HepG2 (cell line): Measurements from ENCODE around the gene DAPK1. TPM values are rescaled to one million over a fixed set of nuclear protein-coding genes. Genes with fewer than 3 reads are reported as not detected.

Experiments used
- ATAC-seq: fragments of 200-7000 bp; cut with Tn5 transposase; 3 replicates; pipeline ENCODE4 v1.9.1; 2020; ENCODE audit warnings: mild to moderate bottlenecking, moderate library complexity
- BruUV-seq: library from RNA; stranded (reverse); fragments of 400-500 nt; replicated peaks from 2 replicates; lab custom pipeline; 2021; lab: Mats Ljungman, UMichigan
- CTCF ChIA-PET: fragments of 300-600 bp; formaldehyde crosslinking; extraction: SDS; loops from one replicate; lab custom pipeline; 2021; ENCODE audit warnings: low total read pairs, inconsistent platforms, low intra/inter-chr PET ratio; lab: Yijun Ruan, JAX
- POLR2A ChIA-PET: fragments of 350-600 bp; sonication (Branson Sonifier 250); formaldehyde crosslinking; loops from one replicate; lab custom pipeline; 2020; ENCODE audit warnings: antibody characterized with exemption, inconsistent platforms; lab: Yijun Ruan, JAX
- DNase-seq: peaks from one replicate; pipeline ENCODE4 v3.0.0-alpha.2; 2015; ENCODE audit warnings: low spot score
- FAIRE-seq: peaks from 3 replicates; lab custom pipeline; 2011; peaks lifted over from hg19 to GRCh38; lab: Jason Lieb, UNC
- H2AFZ ChIP-seq: one replicate; pipeline ENCODE4 v1.6.1; 2011; ENCODE audit warnings: low read length, inconsistent platforms
- H3K27ac ChIP-seq: fragments of 300-600 bp; 3 replicates; pipeline ENCODE4 v1.8.0; 2011; ENCODE audit warnings: mixed run types, mild to moderate bottlenecking, mixed read lengths, low read length, inconsistent platforms; ENCODE audit not compliant: insufficient read depth; ENCODE audit errors: extremely low read length
- H3K27me3 ChIP-seq, 2 experiments: fragments of 200-600 bp in 1 of 2; 2 replicates in 1 of 2; 3 replicates in 1 of 2; pipeline versions ENCODE4 v1.6.0 to v1.8.0; 2011; ENCODE audit warnings: low read length in 2 of 2, mild to moderate bottlenecking in 2 of 2, moderate library complexity in 2 of 2, inconsistent platforms in 1 of 2; ENCODE audit not compliant: insufficient read depth in 2 of 2, control insufficient read depth in 1 of 2
- H3K36me3 ChIP-seq, 2 experiments: fragments of 200-600 bp in 1 of 2; replicated peaks in 1 of 2; 2 replicates in 1 of 2; 3 replicates in 1 of 2; pipeline versions ENCODE4 v1.5.1 to v1.8.0; 2011; ENCODE audit warnings: low read length in 2 of 2, inconsistent platforms in 1 of 2; ENCODE audit not compliant: insufficient read depth in 2 of 2, control insufficient read depth in 1 of 2
- H3K4me1 ChIP-seq: 2 replicates; pipeline ENCODE4 v1.5.1; 2012; ENCODE audit warnings: low read length, inconsistent platforms; ENCODE audit not compliant: insufficient read depth
- H3K4me2 ChIP-seq: 2 replicates; pipeline ENCODE4 v1.6.0; 2011; ENCODE audit warnings: low read depth, low read length, inconsistent platforms
- H3K4me3 ChIP-seq, 3 experiments: fragments of 200-600 bp in 1 of 3; sonication (generic), shearing (Covaris generic) in 1 of 3; replicated peaks in 1 of 3; 2 replicates each; pipeline ENCODE4 v1.5.1; 2011 to 2016; ENCODE audit warnings: low read length in 3 of 3, inconsistent platforms in 2 of 3, low read depth in 2 of 3, mild to moderate bottlenecking in 2 of 3, control low read depth in 1 of 3, mixed read lengths in 1 of 3; ENCODE audit not compliant: insufficient read depth in 1 of 3
- H3K79me2 ChIP-seq: one replicate; pipeline ENCODE4 v1.6.1; 2011; ENCODE audit warnings: low read length, inconsistent platforms; ENCODE audit not compliant: insufficient read depth
- H3K9ac ChIP-seq: 2 replicates; pipeline ENCODE4 v1.6.0; 2011; ENCODE audit warnings: mild to moderate bottlenecking, low read depth, low read length, inconsistent platforms; ENCODE audit not compliant: insufficient read depth
- H3K9me3 ChIP-seq: 2 replicates; pipeline ENCODE4 v1.5.1; 2012; ENCODE audit warnings: mild to moderate bottlenecking, low read length
- H4K20me1 ChIP-seq: 2 replicates; pipeline ENCODE4 v1.6.0; 2011; ENCODE audit warnings: inconsistent platforms, mild to moderate bottlenecking, low read length, moderate library complexity; ENCODE audit not compliant: insufficient read depth
- ATF1 ChIP-seq: IDR thresholded peaks from 2 replicates; pipeline ENCODE4 v1.6.1; 2016; ENCODE audit warnings: mild to moderate bottlenecking, control low read depth
- ATF4 ChIP-seq, 2 experiments: fragments of 450-650 bp in 1 of 2; sonication (generic) in 1 of 2; formaldehyde crosslinking; IDR thresholded peaks; 2 replicates each; pipeline versions ENCODE4 v1.5.0 to v1.8.0; 2020 to 2022; ENCODE audit warnings: mild to moderate bottlenecking in 1 of 2, missing genetic modification reagents in 1 of 2
- CC2D1A ChIP-seq: sonication (generic); formaldehyde crosslinking; IDR thresholded peaks from 2 replicates; pipeline ENCODE4 v1.8.1; 2023; ENCODE audit warnings: mild to moderate bottlenecking, missing genetic modification reagents
- GPN1 ChIP-seq: sonication (generic); formaldehyde crosslinking; IDR thresholded peaks from 2 replicates; pipeline ENCODE4 v1.5.1; 2020; ENCODE audit warnings: missing genetic modification reagents, borderline replicate concordance
- KMT2B ChIP-seq: IDR thresholded peaks from 2 replicates; pipeline ENCODE4 v1.6.1; 2016; ENCODE audit warnings: missing genetic modification reagents, missing compliant biosample characterization
- RNF2 ChIP-seq: fragments of 450-650 bp; conservative IDR thresholded peaks from 2 replicates; pipeline ENCODE4 v1.6.1; 2016; ENCODE audit warnings: low read depth
- ZBTB20 ChIP-seq: sonication (generic); formaldehyde crosslinking; IDR thresholded peaks from 2 replicates; pipeline ENCODE4 v1.8.1; 2023; ENCODE audit warnings: missing genetic modification reagents, low read depth, mild to moderate bottlenecking, borderline replicate concordance
- ZFP36 ChIP-seq: fragments of 150-350 bp; IDR thresholded peaks from 2 replicates; pipeline ENCODE4 v1.6.1; 2018; ENCODE audit warnings: borderline replicate concordance, low read length, low read depth; ENCODE audit not compliant: partially characterized antibody
- ZNF414 ChIP-seq: sonication (generic); formaldehyde crosslinking; IDR thresholded peaks from 2 replicates; pipeline ENCODE4 v1.5.0; 2020; ENCODE audit warnings: missing genetic modification reagents
- WGBS: methylation state at CpG from one replicate; pipeline ENCODE4 v1.1.6; 2017; ENCODE audit warnings: low lambda C conversion rate; 5-methylcytosine and 5-hydroxymethylcytosine counted together
- in situ Hi-C: cut with HindIII; loops from 2 replicates; pipeline ENCODE4 v1.10.0; 2017; ENCODE audit warnings: low pct_unique_long_range_greater_than_20kb; ENCODE audit not compliant: extremely low pct_ligation_motif_present
- intact Hi-C: fragments of 100-400 bp; cut with micrococcal nuclease; formaldehyde crosslinking; loops from one replicate; pipeline ENCODE4 v1.10.0; 2022; ENCODE audit not compliant: unreplicated experiment
- polyA plus RNA-seq, 8 experiments: library from polyadenylated mRNA; depleted of rRNA in 3 of 8; stranded (reverse) in 7 of 8; unstranded in 1 of 8; fragments of >200 nt; fragmentation: Illumina TruSeq in 4 of 8; extraction: Trizol in 4 of 8; gene quantifications; 2 replicates each; pipeline versions ENCODE4 v1.2.1 to v1.2.3, GENCODE V29; 2011 to 2016; ENCODE audit warnings: low read depth in 4 of 8, missing spikeins in 1 of 8, mixed read lengths in 1 of 8; ENCODE audit not compliant: insufficient read depth in 1 of 8
- total RNA-seq, 5 experiments: library from RNA; depleted of rRNA; stranded (reverse); fragments of >200 nt; fragmentation: Illumina TruSeq; extraction: Trizol; gene quantifications; 2 replicates each; pipeline ENCODE4 v1.2.3, GENCODE V29; 2016; ENCODE audit warnings: low read depth in 1 of 5
- TF ChIP-seq, protein P1 (sequence below): sonication (generic); formaldehyde crosslinking; IDR thresholded peaks from 2 replicates; pipeline ENCODE4 v1.4.0; 2020; ENCODE audit warnings: mild to moderate bottlenecking, missing genetic modification reagents
- TF ChIP-seq, protein P2 (sequence below): sonication (generic); formaldehyde crosslinking; IDR thresholded peaks from 2 replicates; pipeline ENCODE4 v1.4.0; 2020; ENCODE audit warnings: missing genetic modification reagents

DAPK1 gene
- total and polyA plus RNA-seq, 2 of the 13 experiments (the other 11 are each of a cell fraction or from before 2014, with no cell fraction given) = 35.7 to 35.9 TPM

DNA sequence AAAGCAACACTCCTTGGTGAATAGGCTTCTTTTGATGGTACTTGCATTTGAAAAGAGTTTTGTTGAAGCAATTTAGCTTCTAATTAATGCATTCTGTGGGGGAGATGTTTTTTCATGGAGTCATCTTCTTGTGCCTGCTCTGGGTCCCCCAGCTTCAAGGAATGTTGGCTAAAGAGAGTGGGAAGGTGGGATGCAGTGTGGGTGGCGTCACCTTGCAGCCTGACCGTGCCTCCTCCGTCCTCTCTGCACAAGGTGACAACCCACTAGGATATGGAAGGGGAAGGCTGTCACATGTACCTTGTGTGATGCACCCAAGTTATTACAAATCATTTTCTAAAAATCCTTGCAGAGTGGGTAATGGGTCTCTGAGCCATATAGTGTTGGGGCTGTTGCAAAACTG lies 70.7 kb downstream of the DAPK1 start:
- no peak for TF ChIP-seq RNF2
- 0 out of 2 replicates have a peak, but pooled peaks have one; percentile 4 for TF ChIP-seq CC2D1A (CRISPR knock-in tag)
- intact Hi-C loops = no loop called here
- H3K4me3 ChIP-seq = peak overlapping the region in 1 of 3 experiments; percentile 14; a peak in 1 of 6 replicates
- FAIRE-seq (no peak), ATAC-seq (no peak), DNase-seq (no peak)
- BruUV-seq = no TSS peak
- ChIA-PET CTCF (no interaction called here), POLR2A (interaction anchor here (0.7 to 4.7 kb wide), 12 partner anchors 10 to 70 kb away, joined by 3 to 111 read pairs (median 4); partner anchors contain the start of gene DAPK1)
- WGBS = 100% methylated on average over 1 of the region's 3 CpGs
- peaks cover 0 to 1% of the 10 kb centered on the region in 2 experiments; a peak in 1 of 5 replicates for H3K36me3 ChIP-seq
- H3K9me3 ChIP-seq = no peaks in the 10 kb centered on the region
- peak overlapping the region; percentile 72; the same call in 1 of the 2 replicates for H3K9ac ChIP-seq
- H3K4me1 ChIP-seq = peaks cover 76% of the 10 kb centered on the region
- H3K4me2 ChIP-seq = peak overlapping the region; percentile 83
- peak overlapping the region; percentile 98 for H3K27ac ChIP-seq
- H3K27me3 ChIP-seq = no peaks in the 10 kb centered on the region
- in situ Hi-C loops = no loop called here
- H3K79me2 ChIP-seq = peaks cover 12% of the 10 kb centered on the region
- H4K20me1 ChIP-seq = no peaks in the 10 kb centered on the region
- no peak overlapping the region for H2AFZ ChIP-seq

GRCh38 chr9:87569008-87569509 lies 71.4 kb downstream of the DAPK1 start:
- peak; percentile 91 for FAIRE-seq
- 0% methylated on average over 5 of the region's 6 CpGs for WGBS
- no peak for TF ChIP-seq KMT2B (CRISPR knock-in tag)
- peak; percentile 67 for TF ChIP-seq ATF1 (CRISPR knock-in tag)
- TF ChIP-seq ZFP36 = no peak
- TF ChIP-seq ZNF414 (CRISPR knock-in tag) = 0 out of 2 replicates have a peak, but pooled peaks have one; percentile 44
- TF ChIP-seq, protein P1, sequence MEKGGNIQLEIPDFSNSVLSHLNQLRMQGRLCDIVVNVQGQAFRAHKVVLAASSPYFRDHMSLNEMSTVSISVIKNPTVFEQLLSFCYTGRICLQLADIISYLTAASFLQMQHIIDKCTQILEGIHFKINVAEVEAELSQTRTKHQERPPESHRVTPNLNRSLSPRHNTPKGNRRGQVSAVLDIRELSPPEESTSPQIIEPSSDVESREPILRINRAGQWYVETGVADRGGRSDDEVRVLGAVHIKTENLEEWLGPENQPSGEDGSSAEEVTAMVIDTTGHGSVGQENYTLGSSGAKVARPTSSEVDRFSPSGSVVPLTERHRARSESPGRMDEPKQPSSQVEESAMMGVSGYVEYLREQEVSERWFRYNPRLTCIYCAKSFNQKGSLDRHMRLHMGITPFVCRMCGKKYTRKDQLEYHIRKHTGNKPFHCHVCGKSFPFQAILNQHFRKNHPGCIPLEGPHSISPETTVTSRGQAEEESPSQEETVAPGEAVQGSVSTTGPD = peak; percentile 83
- no peak for TF ChIP-seq GPN1 (CRISPR knock-in tag)
- peak in 1 of 2 experiments; percentile 39; a peak in 1 of 4 replicates for TF ChIP-seq ATF4 (CRISPR knock-in tag; IDR thresholded peaks at IDR 0.05)
- TF ChIP-seq ZBTB20 (CRISPR knock-in tag) = peak; percentile 58; the same call in 1 of the 2 replicates
- TF ChIP-seq, protein P2, sequence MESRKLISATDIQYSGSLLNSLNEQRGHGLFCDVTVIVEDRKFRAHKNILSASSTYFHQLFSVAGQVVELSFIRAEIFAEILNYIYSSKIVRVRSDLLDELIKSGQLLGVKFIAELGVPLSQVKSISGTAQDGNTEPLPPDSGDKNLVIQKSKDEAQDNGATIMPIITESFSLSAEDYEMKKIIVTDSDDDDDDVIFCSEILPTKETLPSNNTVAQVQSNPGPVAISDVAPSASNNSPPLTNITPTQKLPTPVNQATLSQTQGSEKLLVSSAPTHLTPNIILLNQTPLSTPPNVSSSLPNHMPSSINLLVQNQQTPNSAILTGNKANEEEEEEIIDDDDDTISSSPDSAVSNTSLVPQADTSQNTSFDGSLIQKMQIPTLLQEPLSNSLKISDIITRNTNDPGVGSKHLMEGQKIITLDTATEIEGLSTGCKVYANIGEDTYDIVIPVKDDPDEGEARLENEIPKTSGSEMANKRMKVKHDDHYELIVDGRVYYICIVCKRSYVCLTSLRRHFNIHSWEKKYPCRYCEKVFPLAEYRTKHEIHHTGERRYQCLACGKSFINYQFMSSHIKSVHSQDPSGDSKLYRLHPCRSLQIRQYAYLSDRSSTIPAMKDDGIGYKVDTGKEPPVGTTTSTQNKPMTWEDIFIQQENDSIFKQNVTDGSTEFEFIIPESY = peak; percentile 15; the same call in 1 of the 2 replicates

More at GRCh38 chr9:87569008-87569509, 71.4 kb downstream of the DAPK1 start:
- Histone ChIP-seq H3K4me3 (peak overlapping the region; percentile 19 to 51 (median 47); a peak in 3 of 6 replicates), H3K79me2 (peaks cover 13% of the 10 kb centered on the region), H3K27ac (peak overlapping the region; percentile 98), H3K36me3 (0 out of 5 replicates have a peak, but pooled peaks cover 0 to 1% of the 10 kb centered on the region in 2 experiments), H3K27me3 (no peaks in the 10 kb centered on the region), H3K4me2 (peak overlapping the region; percentile 83), H2AFZ (no peak overlapping the region), H3K9ac (peak overlapping the region; percentile 72), H4K20me1 (no peaks in the 10 kb centered on the region), H3K4me1 (peaks cover 73% of the 10 kb centered on the region), H3K9me3 (no peaks in the 10 kb centered on the region)
- no TSS peak for BruUV-seq
- ATAC-seq = peak; percentile 74
- intact Hi-C loops = loop anchor here (1.0 kb wide), 1 partner anchor 98 kb away; no protein-coding TSS in a partner anchor
- in situ Hi-C loops = no loop called here
- ChIA-PET POLR2A (interaction anchor here (0.7 to 4.7 kb wide), 11 partner anchors 11 to 71 kb away, joined by 3 to 111 read pairs (median 6); partner anchors contain the start of gene DAPK1), CTCF (no interaction called here)
- DNase-seq = peak; percentile 91
